Panc1 (cell line): Measurements from ENCODE around the gene PCDHB11.
"Not testable (repeated sequence)": the region's sequence is repeated elsewhere in the genome, so short reads cannot be mapped to it uniquely, and the experiment has no call there.

ENCODE experiments used
- CTCF ChIP-seq: fragments of 450-650 bp; IDR thresholded peaks from 2 replicates; pipeline ENCODE4 v1.5.1; 2017; ENCODE audit warnings: mild to moderate bottlenecking
- REST ChIP-seq, 2 experiments: IDR thresholded peaks; 2 replicates each; pipeline ENCODE4 v1.6.1; 2011 to 2012; ENCODE audit warnings: low read depth in 2 of 2, control low read depth in 1 of 2, low read length in 1 of 2, mild to moderate bottlenecking in 1 of 2, moderate library complexity in 1 of 2; ENCODE audit not compliant: insufficient read depth in 1 of 2

- TF ChIP-seq CTCF; REST (IDR thresholded peaks at IDR 0.05; ENCODE audit: insufficient read depth in 1 of 2, low read depth in 2 of 2, low read length in 1 of 2): not testable (repeated sequence)
Measured at GRCh38 chr5:141189131-141189530, 10.3 kb upstream of the PCDHB11 start.
